Metanephros (tissue), 2 donors: Measurements from ENCODE around the gene KDM3A. TPM values are rescaled to one million over a fixed set of nuclear protein-coding genes. Genes with fewer than 3 reads are reported as not detected.

Source experiments
- small RNA-seq: library from RNA; depleted of rRNA; stranded (forward); fragments of <200 nt; gene quantifications from one replicate; pipeline ENCODE3, GENCODE V24; 2014; ENCODE audit warnings: low replicate concordance
- total RNA-seq: library from RNA; depleted of rRNA; stranded (reverse); fragments of >200 nt; gene quantifications from one replicate; pipeline ENCODE4 v1.2.3, GENCODE V29; 2014

The KDM3A gene, protein sequence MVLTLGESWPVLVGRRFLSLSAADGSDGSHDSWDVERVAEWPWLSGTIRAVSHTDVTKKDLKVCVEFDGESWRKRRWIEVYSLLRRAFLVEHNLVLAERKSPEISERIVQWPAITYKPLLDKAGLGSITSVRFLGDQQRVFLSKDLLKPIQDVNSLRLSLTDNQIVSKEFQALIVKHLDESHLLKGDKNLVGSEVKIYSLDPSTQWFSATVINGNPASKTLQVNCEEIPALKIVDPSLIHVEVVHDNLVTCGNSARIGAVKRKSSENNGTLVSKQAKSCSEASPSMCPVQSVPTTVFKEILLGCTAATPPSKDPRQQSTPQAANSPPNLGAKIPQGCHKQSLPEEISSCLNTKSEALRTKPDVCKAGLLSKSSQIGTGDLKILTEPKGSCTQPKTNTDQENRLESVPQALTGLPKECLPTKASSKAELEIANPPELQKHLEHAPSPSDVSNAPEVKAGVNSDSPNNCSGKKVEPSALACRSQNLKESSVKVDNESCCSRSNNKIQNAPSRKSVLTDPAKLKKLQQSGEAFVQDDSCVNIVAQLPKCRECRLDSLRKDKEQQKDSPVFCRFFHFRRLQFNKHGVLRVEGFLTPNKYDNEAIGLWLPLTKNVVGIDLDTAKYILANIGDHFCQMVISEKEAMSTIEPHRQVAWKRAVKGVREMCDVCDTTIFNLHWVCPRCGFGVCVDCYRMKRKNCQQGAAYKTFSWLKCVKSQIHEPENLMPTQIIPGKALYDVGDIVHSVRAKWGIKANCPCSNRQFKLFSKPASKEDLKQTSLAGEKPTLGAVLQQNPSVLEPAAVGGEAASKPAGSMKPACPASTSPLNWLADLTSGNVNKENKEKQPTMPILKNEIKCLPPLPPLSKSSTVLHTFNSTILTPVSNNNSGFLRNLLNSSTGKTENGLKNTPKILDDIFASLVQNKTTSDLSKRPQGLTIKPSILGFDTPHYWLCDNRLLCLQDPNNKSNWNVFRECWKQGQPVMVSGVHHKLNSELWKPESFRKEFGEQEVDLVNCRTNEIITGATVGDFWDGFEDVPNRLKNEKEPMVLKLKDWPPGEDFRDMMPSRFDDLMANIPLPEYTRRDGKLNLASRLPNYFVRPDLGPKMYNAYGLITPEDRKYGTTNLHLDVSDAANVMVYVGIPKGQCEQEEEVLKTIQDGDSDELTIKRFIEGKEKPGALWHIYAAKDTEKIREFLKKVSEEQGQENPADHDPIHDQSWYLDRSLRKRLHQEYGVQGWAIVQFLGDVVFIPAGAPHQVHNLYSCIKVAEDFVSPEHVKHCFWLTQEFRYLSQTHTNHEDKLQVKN (N-terminal part only)
- total RNA-seq: 66.0 TPM

GRCh38 chr2:86440631-86441391 is at the start of gene KDM3A:
Gene KDM3A (plus strand): TSS chr2:86441371. CDS start chr2:86442048, 677 bp downstream.

Small RNAs within 50 kb of the gene (small RNA-seq; reads per million reads assigned to genes)
- not detected for gene RNU6-640P

Other genes with a start within 250 kb of the KDM3A start
- gene IMMT, start 245.9 kb upstream of the KDM3A start, total RNA-seq: 56.8 TPM
- 44.0 TPM for gene MRPL35, start 241.9 kb upstream of the KDM3A start, total RNA-seq
- 6.5 TPM for gene REEP1, start 103.7 kb upstream of the KDM3A start, total RNA-seq
- gene CHMP3, start 122.1 kb downstream of the KDM3A start, total RNA-seq: 45.7 TPM
- 24.6 TPM for gene RNF103, start 182.5 kb downstream of the KDM3A start, total RNA-seq